Umbilical cord (tissue), 2 donors: ENCODE measurements around the gene SLC9A4. TPM values are rescaled to one million over a fixed set of nuclear protein-coding genes. Genes with fewer than 3 reads are reported as not detected.

Experiments
- DNase-seq: peaks from one replicate; pipeline ENCODE4 v3.0.0-alpha.2; 2015; ENCODE audit warnings: low spot score
- total RNA-seq: library from RNA; depleted of rRNA; stranded (reverse); fragments of >200 nt; gene quantifications from one replicate; pipeline ENCODE4 v1.2.3, GENCODE V29; 2014; ENCODE audit warnings: low replicate concordance; ENCODE audit not compliant: insufficient read depth

SLC9A4 gene
- total RNA-seq, 1 donor from 2014 or later: 1.2 TPM

DNA sequence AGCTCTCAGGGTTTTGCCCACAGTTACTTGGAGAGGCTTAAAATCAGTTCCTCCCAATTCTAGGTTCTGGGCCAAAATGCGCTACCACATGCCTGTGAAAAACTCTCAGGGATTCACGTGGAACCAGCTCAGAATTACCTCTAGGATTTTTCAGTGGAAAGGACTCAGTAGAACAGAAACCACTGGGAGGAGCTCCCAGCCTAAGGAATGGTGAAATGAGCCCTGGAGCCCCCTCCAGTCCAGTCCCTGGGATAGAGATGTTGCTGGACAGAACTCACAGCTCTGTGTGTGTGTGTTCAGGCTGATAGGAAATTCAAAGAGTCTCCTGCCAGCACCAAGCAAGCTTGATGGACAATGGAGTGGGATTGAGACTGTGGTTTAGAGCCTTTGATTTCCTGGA is 21.1 kb upstream of the SLC9A4 start:
- no peak for DNase-seq

DNA sequence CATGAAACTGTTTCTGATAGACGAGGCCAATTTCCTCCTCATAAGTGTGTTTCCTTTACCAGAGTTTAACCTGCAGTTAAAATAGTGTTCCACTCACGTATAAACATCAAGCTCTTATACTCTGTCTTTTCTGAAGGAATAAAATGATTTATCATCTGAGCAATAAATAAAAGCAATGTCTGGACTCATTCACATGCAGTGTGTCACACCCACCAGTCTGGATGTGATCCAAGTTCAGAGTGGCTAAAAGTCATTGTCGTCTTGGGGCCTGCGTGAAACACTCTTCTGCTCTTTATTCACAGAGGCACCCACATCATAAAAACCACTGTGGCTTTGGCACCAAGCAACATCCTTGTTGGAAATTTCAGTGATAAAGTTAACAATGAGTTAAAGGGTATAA is 19.5 kb upstream of the SLC9A4 start:
- no peak for DNase-seq

DNA sequence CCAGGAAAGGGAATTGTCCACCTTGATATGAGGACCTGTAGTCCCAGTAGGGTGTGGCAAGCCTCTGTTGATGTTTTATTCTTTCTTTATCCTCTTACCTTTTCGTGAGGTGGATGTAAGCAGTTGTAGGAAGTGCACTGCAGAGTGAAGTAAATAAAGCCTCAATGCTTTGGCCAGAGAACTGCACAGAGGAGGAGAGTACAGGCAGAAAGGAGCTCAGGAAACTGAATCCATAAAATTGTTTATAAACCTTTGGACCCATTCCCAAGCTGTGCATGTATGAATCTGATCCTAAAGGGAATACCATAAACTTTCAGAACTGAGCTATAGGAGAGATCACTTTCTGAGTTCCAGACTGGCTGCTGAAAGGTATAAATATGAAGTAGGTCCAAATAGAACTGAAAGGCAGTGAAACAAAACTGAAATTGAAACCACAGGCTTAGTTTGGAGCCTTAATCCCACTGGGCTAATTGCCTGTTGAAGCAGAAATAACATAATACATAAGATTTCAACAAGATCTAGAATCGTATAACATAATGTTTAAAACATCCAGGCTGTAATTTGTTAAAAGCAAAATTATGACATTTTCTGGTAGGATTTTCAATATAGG is 17.9 kb upstream of the SLC9A4 start:
- DNase-seq: no peak

DNA sequence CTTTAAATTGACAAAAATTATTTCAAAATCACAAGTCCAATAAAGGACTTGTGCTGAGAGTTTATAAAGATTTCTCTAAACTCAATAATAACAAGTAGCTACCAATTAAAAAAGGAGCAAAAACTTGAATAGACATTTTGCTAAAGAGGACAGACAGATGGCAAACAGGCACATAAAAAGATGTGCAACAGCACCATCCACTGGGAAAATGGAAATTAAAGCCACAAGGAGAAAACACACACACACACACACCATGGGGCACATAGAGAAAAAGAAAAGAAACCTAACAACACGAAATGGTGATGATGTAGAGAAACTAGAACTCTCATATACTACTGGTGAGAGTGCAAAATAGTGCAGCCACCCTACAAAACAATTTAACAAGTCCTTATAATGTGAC is 12.6 kb upstream of the SLC9A4 start:
- no peak for DNase-seq

DNA sequence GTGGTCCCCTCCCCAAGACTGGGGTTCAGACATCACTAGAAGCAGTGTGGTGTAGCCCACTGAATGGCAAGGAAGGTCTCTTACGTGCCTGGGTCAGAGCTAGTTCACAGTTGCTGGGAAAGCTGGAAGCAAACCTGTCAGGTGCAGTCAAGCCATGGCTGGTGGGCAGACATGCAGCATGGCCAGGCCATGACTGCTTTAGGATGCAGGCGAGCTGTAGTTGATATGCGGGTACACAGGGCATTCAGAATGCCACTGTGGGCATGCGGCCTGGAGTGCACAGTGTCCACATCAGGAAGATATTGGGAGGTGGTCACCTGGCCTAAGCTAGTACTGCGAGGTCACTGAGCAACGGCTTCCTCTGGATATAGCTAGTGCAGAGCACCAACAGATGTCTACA is 11.8 kb upstream of the SLC9A4 start:
- DNase-seq: no peak

DNA sequence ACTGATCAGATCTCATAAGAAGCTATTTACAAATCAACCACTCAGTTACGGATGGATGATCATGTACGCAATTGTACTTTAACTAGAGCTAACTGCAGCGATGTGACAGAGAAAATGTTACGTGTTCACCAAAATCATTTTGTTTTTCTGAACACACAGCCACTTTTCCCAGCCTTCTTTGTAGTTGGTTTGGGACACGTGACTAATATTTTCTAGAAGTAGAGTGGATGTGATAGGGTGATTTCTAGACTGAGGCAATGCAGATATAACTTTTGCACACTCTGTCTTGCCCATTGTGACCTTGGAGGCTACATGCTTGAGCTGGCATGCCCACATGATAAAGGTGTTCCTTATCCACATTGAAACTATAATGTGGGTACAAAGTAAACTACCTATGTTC is 9.9 kb upstream of the SLC9A4 start:
- DNase-seq: no peak

DNA sequence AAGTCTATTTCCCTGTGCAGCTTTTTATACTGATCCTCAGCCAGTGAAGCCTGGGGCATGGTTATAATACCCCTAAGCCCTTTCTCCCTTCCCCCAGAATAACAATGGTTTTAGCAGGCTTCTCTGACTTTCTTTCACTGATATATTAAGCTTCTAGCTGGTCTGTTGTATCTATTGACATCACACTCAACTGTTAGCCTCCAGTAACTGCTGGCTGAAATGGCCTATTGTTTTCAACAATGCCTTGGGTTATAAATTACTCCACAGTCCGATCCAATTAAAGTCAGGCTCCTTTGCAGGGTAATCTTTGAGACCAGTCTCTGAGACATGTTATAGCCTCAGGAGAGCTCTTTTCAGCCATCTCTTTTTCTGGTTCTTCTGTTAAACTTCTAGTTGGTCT is 2.9 kb upstream of the SLC9A4 start:
- no peak for DNase-seq

DNA sequence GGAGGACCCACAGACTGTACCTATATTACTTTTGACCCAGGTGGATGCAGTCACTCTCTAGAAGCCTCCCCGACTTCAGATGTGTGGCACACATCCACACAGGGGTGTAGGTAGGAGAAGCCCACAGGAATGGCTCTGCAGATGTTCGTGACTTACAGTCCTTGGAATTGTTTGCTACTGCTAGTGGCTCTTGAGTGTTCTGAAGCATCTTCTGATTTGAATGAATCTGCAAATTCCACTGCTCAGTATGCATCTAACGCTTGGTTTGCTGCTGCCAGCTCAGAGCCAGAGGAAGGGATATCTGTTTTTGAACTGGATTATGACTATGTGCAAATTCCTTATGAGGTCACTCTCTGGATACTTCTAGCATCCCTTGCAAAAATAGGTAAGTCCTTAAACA is 605 bp downstream of the SLC9A4 start:
- DNase-seq: no peak

DNA sequence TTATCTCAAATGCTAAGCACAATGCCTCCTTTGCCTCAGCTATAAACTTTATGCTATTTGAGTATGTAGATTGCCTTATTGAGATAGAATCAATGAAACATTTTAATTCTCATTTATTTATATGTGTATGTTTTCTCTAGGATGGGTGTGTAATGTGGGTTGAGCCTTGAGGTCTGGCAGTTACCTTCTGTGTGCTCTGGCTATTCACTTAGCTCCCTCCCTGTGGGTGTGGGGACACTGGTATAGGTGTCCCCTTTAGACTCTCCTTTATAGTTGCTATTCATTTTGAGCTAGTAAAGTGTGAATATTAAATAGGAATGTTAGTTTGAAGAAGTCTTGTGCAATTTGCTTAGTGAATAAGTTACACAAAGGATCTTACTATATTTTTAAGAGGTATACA is 1.8 kb downstream of the SLC9A4 start:
- no peak for DNase-seq

DNA sequence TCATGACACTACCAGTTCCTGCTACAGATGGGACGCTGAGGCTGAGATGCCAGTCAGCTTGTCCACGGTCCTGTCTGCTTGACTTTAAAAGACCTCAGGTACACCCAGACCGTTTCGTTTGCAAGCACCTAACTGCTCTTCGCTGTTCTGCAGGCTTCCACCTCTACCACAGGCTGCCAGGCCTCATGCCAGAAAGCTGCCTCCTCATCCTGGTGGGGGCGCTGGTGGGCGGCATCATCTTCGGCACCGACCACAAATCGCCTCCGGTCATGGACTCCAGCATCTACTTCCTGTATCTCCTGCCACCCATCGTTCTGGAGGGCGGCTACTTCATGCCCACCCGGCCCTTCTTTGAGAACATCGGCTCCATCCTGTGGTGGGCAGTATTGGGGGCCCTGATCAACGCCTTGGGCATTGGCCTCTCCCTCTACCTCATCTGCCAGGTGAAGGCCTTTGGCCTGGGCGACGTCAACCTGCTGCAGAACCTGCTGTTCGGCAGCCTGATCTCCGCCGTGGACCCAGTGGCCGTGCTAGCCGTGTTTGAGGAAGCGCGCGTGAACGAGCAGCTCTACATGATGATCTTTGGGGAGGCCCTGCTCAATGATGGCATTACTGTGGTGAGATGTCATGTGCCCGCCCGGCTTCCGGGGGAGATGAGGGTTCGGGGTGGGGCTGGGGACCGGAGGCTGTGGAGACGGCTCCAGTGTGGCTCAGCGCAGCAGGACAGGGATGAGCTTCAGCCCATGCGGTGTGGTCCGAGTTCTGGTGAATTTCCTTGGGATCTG is 5.9 kb downstream of the SLC9A4 start:
- no peak for DNase-seq

DNA sequence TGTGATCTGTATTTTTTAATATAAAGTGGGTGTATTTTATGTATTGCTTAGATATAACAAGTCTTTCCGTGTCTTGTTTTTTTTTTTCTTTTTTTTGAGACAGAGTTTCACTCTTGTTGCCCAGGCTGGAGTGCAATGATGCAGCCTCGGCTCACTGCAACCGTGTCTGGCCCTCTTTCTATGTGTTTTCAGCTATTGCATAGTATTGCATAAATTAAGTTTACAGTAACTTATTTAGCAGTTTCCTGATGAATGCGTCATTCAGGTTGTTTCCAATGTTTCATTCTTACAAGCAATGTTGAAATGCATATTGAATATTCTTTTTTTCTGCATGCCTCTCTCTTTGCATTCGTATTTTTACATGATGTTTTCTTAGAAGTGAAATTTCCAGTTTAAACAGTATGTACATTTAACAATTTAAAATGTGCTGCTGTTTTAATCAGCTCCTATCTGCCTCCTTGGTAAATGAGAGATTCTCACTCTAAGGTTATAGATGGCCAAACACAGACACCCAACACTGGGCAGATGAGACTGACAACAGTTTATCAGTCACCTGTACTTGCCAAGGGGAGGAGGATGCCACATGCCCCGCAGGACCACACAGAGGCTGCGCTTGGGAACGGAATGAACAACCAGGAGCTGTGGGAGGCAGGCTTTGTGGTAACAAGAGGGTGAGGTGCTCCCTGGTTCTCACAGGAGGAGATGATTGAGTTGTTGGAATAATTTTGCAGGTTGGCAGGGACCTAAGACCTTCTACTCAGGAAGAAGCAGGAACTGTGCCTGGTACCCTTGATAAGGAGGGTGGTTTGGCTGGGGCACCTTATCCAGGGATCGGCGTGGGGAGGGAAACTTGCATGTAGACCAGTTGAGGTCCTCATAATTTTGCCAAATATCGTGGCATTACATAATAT is 7.5 kb downstream of the SLC9A4 start:
- no peak for DNase-seq

DNA sequence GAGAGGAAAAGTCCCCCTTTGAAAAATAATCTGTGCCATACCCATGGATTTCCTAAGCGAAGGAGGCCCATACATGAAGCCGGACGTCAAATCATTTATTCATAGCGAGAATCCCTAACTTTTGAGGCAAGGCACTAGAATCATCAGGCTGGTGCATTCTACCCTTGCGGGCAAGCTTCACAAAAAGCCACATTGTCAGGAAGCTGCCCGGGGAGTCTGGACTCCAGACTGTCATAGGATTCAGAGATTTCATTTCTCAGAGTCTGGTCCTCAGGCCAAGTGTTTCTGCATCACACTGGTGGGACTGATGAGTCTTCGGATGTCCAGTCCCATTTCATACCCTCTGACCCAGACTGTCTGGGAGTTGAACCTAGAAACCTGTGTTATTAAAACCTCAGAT is 8.9 kb downstream of the SLC9A4 start:
- no peak for DNase-seq

DNA sequence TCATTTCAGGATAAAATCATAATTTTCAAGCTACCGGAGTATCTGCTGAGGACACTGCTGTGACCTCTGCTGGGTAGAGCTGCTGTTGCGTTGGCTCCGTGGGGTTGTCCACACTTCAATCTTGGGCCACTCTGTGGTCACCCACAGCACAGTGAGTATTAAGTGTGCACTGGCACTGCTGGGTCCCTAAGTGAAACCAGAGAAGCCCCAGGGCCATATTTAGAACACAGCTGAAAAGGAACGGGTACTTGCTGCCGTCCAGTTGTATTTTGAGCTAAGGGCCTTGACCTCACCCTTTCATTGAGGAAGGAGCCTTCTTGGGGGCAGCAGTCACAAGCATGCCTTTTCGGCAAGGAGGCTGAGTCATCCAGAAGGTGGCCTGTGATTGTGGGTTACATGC is 10.1 kb downstream of the SLC9A4 start:
- DNase-seq: no peak

DNA sequence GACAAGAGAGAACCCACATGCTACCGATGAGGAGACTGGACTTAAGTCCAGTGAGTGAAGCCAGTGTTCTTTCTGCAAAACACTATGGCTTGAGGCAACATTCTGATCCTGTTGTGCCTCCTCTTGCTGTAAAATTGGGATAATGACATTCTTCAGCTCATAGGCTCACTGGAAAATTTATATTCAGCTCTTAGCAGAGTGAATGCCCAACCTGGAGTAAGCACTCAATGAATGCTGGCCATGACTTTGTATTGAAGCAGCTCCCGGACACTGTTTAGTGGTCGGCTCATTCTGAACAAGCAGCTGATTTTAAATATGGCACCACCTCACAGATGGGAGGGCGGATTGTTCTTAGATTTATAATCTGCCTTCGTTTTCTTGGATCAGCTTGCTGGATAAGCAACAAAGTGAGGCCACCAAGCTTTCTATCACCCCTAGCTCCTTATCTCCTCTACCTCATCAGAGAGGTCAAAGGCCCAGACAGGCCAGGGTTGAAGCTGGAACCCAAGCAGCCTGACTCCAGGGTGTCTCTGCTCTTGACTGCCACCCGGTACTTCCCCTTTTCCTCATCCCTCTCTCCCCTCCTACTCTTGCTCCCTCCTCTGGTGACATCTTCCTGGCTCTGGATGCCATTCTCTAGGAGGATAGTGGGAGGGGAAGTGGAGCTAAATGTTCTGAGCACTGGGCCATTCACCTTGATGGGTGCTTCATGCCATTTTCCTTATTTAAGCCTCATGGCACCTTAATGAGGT is 11.5 kb downstream of the SLC9A4 start:
- no peak for DNase-seq

DNA sequence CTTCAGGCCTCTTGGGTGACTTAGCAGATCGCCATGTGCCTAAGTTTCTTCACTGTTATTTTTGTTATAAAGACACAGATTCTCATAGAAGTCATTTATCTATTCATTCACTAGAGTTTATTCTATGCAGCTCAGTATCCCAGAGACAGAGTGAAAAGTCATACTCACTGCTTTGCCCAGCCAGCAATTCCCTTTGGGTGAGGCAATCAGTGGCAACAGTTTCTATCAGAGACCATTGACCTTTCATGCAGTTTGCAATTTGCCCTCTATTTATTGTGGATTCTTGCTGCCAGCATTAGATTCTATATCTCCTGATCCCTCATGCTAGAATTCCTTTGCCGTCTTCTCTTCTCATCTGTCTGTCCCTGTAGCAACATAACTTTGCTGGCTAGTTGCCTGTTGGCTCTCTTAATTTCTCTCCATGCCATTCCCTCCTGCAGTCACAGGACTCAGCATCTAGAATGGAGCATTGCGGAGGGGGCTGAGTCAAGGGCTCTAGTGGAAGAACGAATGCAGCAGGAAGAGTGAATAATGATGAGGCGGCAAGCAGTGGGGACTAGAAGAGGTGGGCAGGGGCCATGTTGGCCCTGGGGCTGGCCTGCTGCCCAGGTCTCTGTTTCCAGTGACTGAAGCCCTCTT is 12.2 kb downstream of the SLC9A4 start:
- DNase-seq: no peak

DNA sequence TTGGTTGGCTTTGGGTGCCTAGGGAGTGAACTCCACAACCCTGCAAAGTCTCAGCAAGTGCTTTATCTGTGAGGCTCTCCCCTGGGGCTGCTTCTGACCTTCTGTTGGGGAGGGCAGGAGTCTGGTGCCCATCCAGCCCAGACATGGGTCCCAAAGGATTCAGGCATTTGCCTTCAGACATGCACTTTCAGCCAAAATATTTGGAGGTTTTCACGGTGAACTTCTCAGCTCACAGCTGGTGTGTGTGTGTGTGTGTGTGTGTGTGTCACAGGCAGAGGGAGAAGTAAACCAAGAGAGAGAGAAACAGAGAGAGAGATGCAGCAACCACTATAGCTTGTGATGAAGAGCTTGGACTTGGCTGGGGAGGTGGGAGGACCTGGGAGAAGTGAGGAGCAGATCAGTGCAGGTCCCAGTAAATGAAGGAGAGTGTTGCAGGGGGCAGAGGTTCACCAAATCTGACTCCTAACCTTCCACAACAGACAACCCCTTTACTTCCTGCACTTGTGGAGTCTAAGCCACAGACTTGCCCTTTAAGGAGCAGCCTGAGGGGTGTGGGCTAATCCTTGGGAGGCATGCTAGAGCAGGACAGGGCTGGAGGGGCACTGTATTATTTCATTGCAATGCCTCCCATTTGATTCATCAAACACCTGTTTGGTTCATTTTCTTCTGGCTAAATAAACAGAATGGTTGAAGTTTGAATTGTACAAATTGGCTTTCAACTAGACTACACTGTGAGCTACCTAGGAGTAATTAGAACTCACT is 14.1 kb downstream of the SLC9A4 start:
- DNase-seq: no peak

DNA sequence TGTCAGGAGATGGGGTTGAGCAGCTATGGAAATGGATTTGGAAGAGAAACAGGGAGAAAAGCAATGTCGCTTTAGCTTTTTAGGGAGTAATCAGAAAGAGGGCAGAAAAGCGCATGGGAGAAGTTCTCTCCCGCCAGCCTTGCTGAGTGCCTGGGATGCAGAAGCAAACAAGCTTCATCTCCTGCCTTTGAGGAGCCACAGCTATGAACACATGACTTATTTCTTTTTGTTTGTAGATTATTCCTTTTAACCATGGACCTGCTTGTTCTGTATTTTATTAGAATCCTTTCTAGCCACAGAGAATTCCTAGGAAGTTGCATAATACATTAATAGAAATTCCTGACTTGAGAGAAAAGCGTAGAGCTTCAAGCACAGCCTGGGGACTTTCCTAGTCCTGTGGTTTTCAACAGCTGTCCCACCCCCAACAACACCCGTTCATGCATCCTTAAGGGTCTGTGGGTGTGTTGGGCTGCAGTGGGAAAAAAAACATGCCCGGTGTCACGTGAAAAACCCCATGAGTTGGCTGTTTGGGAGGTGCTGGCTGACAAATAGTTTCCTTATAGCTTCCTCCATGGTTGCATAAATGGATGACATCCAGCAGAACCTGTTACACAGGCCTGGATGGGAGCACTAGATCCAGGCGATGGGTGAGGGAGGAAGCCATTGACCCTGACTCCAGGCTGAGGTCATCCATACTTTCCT is 14.9 kb downstream of the SLC9A4 start:
- DNase-seq: peak; percentile 3

DNA sequence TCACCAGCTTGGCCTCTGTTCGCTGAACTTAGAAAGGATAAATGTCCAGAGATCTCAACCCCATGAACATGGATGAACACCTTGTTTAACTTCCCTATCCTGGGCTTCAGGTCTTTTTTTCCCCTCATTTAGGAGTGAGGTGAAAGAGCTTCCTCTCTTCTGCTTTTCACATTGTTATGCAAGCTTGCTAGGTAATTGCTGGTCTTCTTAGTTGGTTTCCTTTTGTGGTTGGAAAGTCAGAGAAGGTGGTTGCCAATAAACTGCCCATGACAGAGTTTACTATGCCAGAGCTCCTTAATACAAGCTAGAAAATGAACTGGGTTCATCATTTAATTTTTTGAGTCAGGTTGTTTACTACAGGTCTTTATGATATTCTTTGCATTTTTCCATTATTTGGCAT is 16.6 kb downstream of the SLC9A4 start:
- DNase-seq: no peak

DNA sequence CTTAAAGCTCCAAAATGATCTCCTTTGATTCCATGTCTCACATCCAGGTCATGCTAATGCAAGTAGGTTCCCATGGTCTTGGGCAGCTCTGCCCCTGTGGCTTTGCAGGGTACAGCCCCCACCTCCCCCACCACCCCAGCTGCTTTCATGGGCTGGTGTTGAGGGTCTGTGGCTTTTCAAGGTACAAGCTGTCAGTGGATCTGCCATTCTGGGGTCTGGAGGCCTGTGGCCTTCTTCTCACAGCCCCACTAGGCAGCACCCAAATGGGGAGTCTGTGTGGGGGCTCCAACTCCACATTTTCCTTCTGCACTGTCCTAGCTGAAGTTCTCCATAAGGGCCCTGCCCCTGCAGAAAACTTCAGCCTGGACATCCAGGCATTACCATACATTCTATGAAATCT is 19.0 kb downstream of the SLC9A4 start:
- no peak for DNase-seq

DNA sequence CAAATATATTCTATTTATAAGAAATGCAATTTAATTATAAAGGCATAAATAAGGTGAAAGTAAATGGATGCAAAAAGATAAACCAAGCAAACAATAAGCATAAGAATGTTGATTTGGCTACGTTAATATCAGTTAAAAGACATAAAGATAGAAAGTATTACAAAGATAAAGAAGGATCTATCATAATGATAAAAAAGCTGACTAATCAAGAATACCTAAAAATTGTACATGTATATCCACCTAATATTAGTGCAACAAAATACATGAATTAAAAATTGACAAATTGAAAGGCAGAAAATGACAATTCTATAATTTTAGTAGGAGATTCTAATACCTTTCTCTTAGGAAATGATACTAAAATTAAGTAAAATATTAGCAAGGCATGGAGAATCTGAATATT is 21.5 kb downstream of the SLC9A4 start:
- DNase-seq: no peak
